Fibroblast of skin of left quadriceps (primary cell): Measurements from ENCODE around the gene NDUFB6.
A peak's percentile ranks its signal among the peaks of the same experiment; 100 is the strongest.
"Not testable (repeated sequence)": the region's sequence is repeated elsewhere in the genome, so short reads cannot be mapped to it uniquely, and the experiment has no call there.

Experiments
- DNase-seq, 2 experiments: peaks; one replicate each; pipeline ENCODE4 v3.0.0-alpha.2; 2013; ENCODE audit warnings: low read depth in 2 of 2

The NDUFB6 gene

DNA sequence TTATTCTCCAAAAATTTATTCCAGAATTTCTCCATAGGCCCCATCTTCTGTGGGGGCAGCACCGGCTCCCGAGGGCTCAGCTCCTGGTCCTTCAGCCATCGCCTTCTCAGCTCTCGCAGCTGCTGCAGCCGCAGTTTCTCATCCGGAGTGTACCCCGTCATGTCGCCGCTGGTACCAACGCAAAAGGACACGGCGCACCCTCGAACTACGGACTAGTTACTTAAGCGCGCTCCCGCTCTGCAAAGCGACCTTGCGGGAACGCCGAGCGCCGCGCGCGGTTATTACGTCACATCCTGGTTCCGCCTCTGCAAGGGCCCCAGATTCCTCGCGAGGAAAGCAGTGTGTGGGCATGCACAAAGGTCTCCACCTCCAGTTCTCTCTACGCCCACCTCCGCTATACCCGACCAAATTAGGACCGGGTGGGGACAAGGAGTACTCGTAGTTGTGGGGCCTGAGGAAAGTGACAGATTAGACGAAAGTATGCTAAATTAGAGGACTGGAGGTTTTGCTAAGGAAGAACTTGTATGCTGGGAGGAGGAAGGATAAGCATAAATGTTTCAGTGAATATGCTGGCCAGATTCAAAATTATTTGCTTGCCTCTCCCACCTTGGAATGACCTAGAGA lies at the start of gene NDUFB6:
TSS of gene NDUFB6 (minus strand) at position 260 of the 624 bp plus-strand sequence. CDS start at position 161, 99 bp downstream.
- DNase-seq: peak; percentile 79 to 80

DNA sequence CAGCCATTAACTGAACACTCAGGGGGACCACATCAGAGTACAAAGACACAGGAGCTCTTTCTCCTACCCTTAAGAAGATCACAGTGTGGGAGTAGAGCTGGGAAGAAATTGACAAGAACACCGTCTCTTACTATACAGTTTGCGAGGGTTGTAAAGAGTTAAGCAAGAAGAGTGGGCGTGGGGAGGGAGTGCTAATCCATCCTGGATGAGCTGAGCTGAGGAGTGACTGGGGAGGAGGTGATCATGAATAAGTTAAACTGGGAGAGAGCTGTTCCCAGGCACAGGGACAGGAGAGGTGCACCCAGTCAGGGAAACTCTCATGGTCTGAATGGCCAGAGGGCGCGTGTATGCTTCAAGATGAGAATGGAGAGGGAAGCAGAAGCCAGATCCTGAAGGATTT lies 45.3 kb upstream of the NDUFB6 start:
- no peak for DNase-seq

DNA sequence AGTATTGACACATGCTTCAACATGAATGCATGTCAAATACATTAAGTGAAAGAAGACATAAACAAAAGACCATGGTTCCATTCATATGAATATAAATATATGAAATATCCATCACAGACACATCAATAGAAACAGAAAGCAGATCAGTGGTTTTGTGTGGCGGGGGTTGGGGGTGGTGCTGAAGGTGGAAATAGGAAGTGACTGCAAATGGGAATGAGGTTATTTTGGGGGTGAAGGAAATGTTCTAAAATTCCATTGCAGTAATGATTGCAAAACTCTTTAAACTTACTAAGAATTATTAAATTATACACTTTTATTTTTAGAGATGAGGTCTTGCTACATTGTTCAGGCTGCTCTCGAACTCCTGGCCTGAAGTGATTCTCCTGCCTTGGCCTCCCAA lies 33.9 kb upstream of the NDUFB6 start:
- DNase-seq: no peak

DNA sequence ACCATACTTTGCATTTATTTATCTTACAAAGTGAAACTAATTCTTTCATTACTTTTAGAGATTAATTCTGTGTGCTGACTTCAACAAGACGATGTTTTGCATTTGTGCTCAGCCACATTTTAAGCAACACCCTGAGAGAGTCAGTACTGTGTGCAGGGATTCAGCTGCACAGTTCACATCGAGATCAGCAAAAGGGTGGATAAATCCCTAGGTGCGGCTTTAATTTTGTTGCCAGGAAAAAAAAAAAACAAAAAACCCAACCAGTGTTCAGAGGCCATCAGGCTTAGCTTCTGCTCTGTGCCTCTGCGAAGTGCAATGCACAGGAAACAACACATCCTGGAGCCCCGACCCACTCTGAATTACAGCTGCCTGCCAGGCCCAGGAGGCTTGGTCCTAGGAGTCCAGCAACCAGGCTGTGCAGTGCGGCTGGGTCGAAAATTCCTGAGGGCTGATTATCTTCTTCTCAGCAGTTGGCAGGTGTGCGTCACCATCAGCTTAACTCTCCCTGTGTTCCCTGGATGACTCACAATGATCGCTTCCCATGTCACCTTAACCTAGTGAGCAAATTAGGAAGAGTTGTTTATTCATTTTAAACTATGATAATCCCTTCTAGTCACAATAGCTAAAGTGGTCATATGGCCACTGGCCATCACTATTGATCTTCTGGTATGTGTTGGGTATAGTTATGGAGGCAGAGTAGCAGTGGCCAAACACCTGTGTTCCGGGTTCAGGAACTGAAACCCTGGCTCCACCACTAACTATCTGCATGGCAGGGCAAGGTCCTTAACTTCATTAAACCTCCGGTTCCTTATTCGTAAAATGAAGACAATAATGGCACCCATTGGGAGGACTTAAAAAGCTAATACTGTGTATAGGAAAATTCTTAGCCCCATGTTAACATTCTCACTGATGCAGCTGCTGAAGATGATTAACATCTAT lies 31.2 kb upstream of the NDUFB6 start:
- DNase-seq: no peak

DNA sequence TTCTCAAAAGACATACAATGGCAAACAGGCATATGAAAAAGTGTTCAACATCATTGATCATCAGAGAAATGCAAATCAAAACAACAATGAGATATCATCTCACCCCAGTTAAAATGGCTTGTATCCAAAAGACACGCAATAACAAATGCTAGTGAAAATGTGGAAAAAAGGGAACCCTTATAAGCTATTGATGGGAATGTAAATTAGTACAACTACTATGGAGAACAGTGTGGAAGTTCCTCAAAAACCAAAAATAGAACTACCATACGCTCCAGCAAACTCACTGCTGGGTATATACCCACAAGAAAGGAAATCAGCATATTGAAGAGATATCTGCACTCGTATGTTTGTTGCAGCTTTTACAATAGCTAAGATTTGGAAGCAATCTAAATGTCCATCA lies 26.1 kb upstream of the NDUFB6 start:
- not testable (repeated sequence) for DNase-seq

DNA sequence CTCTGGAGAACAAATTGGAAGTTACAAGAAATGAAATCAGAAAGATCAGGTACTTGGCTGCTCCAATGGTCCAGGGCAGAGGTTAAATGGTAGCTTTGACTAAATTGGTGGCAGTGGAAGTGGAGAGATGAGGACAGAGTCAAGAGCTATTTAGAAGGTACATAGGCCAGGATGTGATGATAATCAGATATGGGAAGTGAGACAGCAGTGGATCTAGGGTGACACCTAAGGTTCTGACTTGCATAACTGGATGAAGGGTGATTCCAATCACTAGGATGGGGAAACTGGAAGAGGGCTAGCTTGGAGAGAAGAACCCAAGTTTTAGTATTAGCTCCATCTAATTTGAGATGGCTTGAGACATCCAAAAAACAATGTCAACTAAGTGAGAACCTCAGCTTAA lies 24.0 kb upstream of the NDUFB6 start:
- no peak for DNase-seq

DNA sequence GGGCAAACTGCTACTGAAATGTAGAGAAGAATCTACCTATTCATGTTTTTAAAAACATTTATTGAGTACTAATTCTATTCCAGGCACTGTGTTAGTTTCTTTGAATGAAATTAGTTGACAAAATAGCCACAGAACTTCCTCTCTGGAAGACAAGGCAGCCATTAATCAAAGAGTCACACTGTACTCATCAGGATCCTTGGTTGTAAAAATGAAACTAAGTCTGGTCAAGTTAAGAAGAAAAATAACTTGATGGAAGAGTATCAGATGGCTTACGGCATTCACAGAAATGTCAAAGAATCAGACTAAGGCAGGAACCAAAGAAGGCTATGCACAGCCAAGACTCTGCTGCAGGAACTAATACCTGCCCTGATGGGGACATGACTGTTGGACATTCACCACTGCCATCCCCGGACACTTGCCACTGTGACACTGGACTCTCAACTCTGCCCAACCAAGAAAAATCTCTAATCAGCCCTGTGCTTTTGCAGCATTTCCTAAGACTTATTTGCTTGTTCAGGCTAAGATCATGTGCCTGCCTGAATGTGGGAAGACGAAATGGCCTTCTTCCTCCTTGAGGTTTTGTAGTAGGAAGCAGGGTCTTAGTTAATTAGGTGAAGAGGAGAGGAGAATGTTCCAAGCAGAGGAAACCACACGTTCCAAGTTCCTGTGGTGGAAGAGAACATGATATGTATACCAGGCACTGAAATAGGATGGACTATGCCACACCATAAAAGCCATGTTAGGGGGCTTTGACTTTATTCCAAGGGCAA lies 23.3 kb upstream of the NDUFB6 start:
- DNase-seq: no peak

DNA sequence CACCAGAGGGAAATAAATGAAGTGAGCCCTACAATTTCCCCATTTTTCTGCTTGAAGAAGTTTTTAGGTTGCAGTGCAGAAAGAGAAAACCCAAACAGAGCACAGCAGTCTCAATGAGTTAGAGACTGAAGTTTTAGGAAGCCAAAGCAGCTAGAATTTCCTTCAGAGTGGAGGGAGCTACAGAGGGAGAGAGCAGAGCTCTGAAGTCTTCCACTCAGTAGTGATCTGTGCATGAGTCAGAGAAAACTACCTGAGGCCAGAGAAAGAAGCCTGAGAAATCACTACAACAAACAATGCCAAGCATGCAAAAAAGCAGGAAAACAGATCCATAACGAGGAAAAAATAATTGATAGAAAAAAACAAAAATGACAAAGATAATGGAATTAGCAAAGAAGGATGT lies 17.9 kb upstream of the NDUFB6 start:
- no peak for DNase-seq

DNA sequence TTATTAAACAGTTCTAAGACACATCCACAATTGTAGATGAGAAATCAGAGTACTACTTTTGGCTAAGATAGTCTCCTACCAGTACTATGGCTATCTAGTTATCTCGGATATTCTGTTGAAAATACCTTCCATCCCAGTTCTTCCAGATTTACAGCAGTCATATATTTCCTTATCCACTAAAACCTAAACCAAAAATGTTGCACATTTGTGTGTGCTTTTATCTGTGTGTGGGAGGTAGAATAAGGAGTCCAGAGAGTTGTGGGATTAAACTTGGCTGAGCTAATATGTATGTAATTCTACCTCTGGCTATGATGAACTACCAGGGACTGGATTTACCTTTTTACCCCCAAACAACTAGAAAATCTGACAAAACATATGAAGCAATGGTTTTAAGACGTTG lies 17.5 kb upstream of the NDUFB6 start:
- DNase-seq: no peak

DNA sequence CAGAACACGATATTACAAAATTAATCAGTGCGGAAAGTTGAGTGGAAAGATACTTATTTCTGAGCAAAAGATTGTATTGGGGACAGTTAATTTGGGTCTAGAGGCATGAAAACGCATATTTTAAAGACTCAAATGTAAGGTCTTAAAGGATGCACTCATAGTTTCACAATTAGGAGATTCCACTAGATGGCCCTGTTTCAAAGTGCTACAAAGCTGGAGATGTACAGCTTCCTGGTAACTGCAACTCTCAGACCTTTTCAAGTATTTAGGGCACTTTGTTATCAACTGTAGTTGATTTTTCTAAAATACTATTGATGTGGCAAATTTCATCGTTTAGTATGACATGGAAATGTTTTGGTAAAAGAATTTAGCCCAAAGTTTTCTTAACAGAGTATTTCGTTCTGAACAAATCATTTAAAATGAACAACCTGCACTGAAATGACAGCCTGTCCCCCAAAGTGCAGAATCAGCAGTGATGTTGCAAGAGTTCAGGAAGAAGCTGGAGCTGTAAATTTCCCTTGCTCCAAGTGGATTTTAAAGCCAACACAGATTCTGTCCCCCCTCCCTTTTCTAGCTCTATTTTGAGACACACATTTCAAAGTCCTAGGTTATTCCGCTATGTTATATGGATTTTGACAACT lies 16.2 kb upstream of the NDUFB6 start:
- DNase-seq: peak; percentile 16 to 17

DNA sequence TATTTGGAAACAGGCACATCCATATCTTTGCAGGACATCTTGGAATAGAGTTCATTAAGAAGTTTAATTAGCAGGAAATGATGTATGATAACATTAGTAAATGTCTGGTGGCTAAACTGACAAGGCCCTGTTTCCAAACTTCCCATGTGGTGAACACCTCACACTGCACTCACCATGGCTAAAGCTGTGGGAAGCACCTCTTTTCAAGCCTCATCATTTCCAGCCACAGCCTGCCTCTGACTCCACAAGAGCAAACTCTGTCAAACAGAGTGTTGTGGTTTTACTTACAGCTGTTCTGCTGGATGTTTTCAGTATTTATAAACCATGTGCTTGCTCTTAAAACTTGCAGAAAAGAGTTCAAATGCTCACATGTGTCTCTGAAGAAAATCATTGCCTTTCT lies 14.9 kb upstream of the NDUFB6 start:
- DNase-seq: no peak

DNA sequence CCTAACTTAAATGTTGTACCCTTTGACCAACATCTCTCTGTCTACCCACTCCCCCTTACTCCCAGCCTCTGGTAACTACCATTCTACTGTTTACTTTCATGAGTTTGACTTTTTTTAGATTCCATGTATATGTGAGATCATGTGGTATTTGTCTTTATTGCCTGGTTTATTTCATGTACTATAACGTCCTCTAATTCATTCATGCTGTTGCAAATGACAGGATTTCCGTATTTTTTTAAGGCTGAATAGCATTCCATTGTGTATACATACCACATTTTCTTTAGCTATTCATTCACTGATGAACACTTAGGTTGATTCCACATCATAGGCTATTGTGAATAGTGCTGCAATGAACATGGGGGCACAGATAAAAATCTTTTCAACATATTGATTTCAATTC lies 11.8 kb upstream of the NDUFB6 start:
- DNase-seq: peak; percentile 11 to 15

DNA sequence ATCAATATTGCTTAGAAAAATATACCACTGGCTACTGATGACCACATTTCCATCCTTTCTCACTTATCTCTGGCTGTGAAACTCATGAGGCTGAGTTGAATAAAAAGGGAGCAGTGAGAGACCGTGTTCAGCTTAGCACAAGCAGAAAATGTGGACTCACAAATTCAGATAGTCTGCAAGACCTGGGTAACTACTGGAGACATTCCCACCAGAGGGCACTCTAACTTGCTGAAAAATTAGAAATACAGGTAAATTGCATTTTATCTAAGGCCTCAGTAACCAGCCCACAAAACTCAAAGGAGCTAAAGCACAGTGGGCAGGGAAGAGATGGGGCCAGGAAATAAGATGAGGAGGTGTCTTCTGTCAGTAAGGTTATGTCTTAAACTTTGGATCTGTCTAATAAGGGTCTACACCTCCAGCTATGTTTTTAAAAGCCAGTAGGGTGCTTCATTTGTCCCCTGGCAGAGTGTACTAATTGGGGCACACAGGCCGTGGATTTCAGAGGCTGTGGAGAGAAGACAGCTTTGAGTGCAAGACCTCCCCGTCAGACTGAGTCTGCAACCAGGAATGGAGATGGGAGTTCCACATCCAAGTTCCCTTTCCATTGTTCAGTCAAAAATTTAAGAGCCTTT lies 8.7 kb upstream of the NDUFB6 start:
- DNase-seq: peak; percentile 18 to 22

DNA sequence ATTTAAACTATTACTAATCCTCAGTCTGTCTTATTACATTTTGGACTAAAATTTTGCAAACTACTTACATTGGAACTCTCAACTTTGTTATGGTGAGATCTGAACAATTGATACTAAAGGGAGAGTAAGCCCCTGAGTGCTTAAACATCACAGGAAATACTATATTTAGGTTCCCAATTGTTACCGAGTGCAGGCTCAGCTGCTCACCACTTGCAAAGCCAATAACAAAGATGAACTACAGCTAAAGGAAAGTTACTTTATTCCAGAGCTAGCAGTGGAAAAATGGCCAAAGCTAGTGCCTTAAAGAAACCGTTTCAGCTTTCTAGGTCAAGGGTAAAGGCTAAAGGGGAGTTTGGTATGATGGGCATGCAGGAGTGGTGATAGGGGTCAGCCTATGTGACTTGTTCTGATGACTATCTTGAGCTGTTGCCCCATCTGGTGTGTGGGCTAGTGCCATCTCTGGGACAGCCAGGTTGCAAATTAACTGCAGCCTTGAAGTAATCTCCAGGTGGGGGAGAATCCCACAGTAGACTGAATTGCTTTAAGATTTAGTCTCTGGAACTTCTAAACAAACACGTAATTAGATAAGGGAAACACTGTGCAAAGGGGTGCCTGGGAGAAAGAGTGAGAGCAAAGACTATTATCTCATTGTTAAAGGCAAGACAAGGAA lies 7.8 kb upstream of the NDUFB6 start:
- DNase-seq: no peak

DNA sequence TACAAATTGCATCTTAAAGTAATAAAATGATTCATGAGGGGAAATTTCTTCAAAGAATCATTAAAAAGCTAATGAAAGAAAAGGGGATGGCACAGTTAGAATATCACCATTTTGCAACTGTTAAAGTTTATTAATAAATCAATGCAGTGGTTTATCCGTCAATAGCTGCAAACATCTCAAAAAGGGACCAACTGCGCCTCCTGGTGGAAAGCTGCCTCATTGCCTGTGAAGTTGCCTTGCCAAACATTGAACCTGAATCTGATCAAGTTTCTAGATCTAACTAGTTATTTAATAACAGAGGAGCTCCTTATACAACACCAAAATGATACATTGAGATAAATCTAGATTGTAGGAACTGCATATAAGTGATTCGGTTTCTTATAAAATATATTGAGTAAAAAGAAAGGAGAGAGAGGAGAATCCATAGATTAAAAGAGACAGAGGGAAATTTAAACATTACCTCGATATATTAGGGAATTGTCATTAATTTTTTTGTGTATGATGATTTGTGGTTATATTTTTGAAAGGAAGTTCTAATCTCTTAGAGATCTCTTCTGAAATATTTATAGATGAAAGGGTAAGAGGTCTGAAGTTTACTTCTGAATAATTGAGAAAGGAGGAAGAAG lies 6.9 kb upstream of the NDUFB6 start:
- peak; percentile 17 to 25 for DNase-seq

DNA sequence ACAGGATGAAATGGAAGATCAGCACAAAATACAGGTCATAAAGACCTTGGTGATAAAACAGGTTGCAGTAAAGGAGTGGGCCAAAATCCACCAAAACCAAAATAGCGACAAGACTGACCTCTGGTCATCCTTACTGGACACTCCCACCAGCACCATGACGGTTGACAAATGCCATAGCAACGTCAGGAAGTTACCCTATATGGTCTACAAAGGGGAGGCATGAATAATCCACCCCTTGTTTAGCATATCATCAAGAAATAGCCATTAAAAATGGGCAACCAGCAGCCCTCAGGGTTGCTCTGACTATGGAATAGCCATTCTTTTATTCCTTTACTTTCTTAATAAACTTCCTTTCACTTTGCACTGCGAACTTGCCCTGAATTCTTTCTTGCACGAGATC lies 6.0 kb upstream of the NDUFB6 start:
- DNase-seq: no peak

DNA sequence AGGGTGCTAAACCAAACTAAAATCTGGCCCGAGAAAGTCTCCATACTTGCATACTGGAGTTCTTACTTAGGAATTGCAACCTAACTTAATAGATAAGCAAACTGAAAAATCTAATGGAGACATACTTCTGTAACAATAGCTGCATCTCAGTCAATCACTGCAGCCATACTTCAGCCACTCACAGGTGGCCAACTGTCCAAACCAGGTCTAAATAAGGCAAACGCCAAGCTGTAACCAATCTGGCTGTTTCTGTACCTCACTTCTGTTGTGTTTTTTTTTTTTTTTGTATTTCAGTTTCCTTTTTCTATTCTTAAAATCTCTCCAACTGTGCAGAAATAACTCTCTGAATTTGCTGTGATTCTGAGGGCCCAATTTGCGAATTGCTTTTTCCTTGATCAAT lies 4.4 kb upstream of the NDUFB6 start:
- no peak for DNase-seq

DNA sequence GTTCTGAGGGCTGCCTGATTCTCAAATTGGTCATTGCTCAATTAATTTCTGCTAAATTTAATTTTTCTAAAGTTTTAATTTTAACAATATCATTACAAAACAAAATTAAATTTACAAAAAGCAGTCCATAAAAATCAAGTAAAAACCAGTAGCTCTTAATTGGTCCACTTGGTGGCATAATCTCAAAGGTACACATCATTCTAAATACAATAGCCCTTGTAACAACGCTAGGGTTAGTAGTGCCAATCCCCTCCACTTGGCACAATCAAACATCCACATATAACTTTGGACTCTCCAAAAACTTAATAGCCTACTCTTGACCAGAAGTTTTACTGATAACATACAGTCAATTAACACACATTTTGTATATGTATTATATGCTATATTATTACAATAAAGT lies 1.9 kb upstream of the NDUFB6 start:
- DNase-seq: no peak

DNA sequence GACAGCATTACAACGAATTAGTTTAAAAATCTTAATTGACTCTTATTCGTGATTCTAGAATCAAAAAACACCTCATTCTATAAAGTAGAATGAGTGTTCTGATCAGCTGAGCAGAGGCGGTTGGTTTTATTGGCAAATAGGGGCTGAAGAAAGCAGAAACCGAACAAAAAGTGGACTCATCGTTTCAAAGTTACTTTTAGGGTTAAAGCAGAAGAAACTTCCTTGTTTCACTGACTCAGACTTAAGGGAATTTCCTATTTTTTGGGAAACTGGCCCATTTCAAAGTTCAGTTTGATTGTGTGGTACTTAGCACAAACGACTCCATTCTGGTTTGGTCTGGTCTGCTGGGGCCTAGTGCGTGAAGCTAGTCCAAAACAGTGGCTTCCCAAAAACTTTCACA lies 862 bp upstream of the NDUFB6 start:
- no peak for DNase-seq
